Measurements from ENCODE around the gene SINHCAF.
"Not testable (repeated sequence)": the region's sequence is repeated elsewhere in the genome, so short reads cannot be mapped to it uniquely, and the experiment has no call there.

SINHCAF gene

GRCh38 chr12:31306866-31307265, 19.1 kb downstream of the SINHCAF start:
- no peak for DNase-seq

DNA sequence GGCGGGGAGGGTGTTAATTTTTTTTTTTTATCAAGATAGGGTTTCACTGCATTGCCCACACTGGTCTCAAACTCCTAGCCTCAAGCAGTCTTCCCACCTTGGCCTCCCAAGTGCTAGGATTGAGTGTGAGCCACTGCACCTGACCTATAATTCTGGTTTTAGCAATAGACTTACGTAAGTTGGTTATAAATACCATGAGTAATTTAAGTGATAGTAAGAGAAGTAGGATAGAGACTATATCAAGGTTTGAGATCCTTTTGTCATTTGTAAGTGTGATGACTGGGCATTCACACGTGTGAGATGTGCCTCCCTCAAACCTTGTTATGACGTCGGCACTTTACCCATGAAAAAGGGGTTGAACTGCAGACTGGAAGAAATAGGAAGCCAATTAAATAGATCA, 22.5 kb downstream of the SINHCAF start:
- no peak for DNase-seq

DNA sequence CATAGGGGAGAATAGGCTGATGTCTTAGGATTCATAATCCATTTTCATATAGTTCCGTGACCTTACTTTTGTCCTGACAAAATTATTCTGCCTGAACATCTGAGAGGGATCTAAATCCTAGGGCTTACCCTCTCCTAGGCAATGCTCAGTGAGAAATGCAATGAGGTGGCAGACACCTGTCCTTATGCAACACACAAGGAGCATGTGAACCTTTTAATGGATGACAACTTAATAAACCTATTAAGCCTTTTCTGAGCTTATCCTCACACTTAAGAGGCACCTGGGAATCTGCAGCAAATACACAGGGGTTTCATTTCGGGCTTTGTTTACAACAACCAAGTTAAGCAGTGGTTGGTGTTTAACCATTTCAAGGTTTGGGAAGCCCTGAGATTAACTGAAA, 24.6 kb downstream of the SINHCAF start:
- no peak for DNase-seq

GRCh38 chr12:31300783-31301182, 25.2 kb downstream of the SINHCAF start:
- no peak for DNase-seq

GRCh38 chr12:31300341-31300740, 25.6 kb downstream of the SINHCAF start:
- no peak for DNase-seq

DNA sequence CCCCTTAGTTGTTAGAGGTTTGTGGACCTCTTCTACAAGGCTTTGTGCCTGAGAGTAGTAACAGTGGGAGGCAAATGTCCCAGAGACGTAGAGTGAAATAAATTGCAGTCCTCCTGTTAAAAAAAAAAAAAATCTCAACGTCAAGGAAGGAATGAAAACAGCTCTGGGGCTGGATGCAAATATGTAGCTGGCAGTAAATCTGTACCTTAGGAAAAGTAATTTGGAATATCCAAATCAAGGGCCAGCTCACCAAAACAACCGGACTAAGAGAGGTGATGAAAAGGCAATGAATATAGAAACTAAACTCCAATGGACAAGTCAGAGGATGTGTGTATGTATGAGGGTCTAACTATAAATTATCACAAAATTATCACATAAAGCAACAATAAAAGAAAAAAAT, 27.0 kb downstream of the SINHCAF start:
- no peak for DNase-seq

DNA sequence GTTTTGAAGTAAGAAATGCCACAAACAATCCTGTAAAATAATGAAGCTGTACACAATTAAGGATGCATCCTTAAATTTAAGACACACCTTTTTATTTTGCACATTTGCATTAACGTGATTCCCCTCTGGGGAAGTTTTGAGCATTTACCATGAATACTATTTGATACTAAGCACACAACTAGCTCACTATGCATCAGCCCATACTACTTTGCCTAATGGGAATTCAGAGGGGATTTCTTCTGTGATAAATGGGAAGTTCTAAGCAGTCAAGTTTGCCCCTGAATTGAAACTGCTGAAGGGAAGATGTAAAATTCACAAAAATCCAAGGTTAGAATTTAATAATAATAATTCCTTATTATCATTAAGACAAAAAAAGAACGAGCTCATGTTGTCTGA, 27.4 kb downstream of the SINHCAF start:
- no peak for DNase-seq

- no peak for DNase-seq
Measured at GRCh38 chr12:31297572-31298514, 28.1 kb downstream of the SINHCAF start.

GRCh38 chr12:31289441-31289840, 36.5 kb downstream of the SINHCAF start:
- DNase-seq: no peak

GRCh38 chr12:31288381-31288780, 37.6 kb downstream of the SINHCAF start:
- DNase-seq: no peak

- DNase-seq: no peak
Measured at GRCh38 chr12:31280183-31280582, 45.8 kb downstream of the SINHCAF start.

DNA sequence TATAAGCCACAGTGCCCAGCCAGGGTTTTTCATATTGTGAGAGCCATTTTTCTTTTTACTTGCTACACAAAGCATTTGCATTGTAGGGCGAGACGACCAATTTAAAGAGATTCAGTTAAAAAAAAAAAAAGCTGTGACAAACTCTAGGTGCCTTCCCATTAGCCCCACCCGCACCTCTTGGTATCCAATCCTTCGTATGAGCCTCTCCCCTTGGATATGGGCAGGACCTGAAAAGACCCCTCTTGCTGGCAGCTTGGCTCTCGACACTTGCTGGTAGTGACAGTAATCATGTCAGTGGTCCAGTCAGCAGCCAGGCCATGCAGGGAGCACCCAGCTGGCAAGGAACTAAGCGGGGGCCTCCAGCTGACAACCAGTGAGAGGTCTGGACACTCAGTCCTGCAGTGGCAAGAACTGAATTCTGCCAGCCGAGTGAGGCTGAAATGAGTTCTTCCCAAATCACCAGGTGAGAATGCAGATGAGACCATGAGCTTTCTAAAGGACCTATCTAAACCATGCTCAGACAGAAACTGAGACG, 46.5 kb downstream of the SINHCAF start:
- no peak for DNase-seq

GRCh38 chr12:31278832-31279231, 47.1 kb downstream of the SINHCAF start:
- DNase-seq: no peak

DNA sequence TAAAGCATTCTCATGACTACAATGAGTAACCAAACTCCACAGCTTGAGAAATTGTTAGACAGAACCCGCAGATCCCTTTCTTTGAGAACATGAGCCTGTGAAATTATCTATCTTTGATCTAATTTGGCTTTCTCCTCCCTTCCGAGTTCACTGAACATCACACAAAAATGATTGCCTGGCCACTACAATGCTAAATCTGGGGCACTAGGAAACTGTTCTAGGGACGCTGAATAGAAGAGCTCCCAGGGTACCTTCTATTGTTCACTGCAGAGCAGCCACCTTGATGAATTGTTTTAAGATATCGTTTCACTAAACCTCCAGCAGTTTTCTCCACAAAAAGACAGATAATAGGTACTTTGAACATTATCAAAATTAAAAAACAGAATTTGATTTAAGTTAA, 47.5 kb downstream of the SINHCAF start:
- DNase-seq: no peak

DNA sequence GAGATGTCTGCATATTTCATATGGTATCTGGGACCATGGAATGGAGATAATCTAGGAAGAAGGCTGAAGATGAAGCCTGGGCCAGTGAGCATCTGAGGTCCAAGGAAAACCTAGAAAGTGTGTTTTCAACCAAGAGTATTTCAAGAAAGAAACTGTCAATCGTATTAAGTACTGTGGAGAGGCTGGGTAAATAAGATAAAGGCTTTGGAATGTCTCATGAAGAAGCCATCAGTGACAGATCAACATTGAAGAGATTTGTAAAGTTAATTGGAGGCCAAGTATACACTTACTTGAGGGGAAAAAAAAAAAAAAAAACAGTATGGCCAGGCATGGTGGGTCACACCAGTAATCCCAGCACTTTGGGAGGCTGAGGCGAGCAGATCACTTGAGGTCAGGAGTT, 48.9 kb downstream of the SINHCAF start:
- no peak for DNase-seq

DNA sequence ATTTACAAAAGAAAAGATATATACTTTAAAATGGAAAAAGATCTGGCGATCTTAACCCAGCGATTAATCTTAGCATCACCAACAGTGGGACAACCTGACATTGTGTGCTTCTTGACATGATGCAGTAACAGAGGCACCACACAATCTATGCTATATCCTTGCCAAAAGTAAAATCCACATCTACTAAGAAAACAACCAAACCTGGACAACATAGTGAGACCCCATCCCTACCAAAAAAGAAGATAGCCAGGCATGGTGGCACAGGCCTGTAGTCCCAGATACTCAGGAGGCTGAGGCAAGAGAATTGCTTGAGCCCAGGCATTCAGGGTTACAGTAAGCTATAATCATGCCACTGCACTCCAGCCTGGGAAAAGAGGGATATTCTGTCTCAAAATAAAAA, 50.5 kb downstream of the SINHCAF start:
- DNase-seq: no peak

DNA sequence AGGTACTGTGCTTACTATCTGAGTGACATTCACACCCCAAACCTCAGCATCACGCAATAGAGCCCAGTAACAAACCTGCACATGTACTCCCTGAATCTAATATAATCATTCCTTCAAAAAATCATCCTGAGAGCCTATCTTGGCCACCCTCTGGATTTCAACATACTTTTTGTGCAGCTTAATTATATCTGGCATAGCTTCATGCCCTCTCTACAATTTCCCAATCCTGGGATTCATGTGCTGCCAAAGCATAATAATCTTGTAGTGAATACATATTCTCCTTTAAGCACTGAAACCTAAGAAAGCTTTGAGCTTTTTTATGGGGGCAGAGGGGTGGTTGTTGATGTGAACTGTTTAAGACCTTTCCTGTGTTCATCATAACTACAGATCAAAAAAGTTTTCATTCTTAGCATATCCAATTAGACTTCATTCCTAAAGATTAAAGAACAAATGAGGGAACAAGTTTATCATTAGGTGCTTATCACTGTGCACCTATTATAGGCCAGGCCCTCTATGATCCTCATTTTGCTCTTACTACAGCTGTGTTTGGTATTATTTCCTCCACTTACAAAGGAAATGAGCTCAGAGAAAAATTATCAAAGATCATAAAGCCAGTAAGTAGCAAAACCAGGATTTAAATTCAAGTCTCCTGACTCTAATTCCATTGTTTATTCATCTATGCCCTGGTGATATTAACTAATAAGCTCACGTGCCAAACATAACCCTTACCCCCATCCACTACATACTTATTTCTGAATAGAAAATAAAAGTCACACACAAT, 51.2 kb downstream of the SINHCAF start:
- DNase-seq: no peak

- DNase-seq: not testable (repeated sequence)
Measured at GRCh38 chr12:31273794-31274193, 52.2 kb downstream of the SINHCAF start.

DNA sequence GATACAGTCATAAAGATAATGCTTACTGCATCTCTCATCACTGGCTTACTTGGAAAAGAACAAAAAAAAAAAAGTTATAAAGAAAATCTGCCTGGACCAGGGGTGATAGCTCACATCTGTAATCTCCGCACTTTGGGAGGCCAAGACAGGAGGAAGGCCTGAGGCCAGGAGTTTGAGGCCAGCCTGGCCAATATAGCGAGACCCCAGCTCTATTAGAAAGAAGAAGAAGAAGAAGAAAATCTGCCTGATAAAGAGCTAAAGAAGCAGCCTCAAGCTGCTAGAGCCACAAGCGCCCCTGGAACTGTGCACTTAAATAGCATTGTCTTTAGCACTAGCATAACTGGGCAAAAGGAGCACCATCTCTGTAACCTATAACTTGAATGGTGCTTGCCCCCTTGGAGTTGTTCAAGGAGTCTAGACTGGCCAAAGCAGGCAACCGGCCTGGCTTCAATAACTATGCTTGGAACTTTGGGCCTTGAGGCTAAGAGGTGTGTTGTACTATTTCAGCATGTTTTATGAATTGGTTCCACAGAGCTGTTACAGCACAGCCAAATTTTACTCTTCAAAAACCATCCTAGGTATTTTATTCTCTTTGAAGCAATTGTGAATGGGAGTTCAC, 53.2 kb downstream of the SINHCAF start:
- DNase-seq: no peak

GRCh38 chr12:31267966-31268365, 58.0 kb downstream of the SINHCAF start:
- DNase-seq: no peak

GRCh38 chr12:31265722-31266121, 60.2 kb downstream of the SINHCAF start:
- no peak for DNase-seq

GRCh38 chr12:31263661-31264060, 62.3 kb downstream of the SINHCAF start:
- no peak for DNase-seq

DNA sequence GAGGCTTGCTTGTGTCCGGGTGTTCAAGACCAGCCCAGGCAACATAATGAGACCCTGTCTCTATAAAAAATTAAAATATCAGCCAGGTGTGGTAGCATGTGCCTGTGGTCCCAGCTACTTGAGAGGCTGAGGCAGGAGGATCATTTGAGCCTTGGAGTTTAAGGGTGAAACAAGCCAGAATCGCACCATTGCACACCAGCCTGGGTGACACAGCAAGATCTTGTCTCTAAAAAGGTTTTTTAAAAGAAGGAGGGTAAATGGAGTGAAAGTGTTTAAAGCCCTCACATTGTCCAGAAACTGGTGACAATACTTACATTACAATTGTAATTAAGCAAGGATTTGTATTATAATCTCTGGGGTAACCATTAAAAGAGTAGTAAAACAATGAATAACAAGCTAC, 64.2 kb downstream of the SINHCAF start:
- no peak for DNase-seq

Measured in activated CD4-positive, alpha-beta T cell treated with anti-CD3 and anti-CD28 coated beads, Interleukin-2, amount 50 U/mL, for 1 hour (primary cell).